Tibial nerve (tissue), 4 donors: Measurements from ENCODE around the gene MPV17. TPM values are rescaled to one million over a fixed set of nuclear protein-coding genes. Genes with fewer than 3 reads are reported as not detected.

Source experiments
- DNase-seq, 2 donors: peaks; one replicate each; pipeline ENCODE4 v3.0.0-alpha.2; 2019; ENCODE audit warnings: low spot score in 2 of 2
- H3K27ac ChIP-seq, 4 donors: fragments of 200-600 bp; sonication (generic) in 3 of 4; one replicate each; pipeline ENCODE4 v1.5.1; 2017 to 2019; ENCODE audit warnings: mild to moderate bottlenecking in 1 of 4
- H3K27me3 ChIP-seq, 2 donors: fragments of 200-600 bp; sonication (generic) in 1 of 2; one replicate each; pipeline versions ENCODE4 v1.5.1 to v1.6.0; 2017 to 2019
- H3K36me3 ChIP-seq, 3 donors: fragments of 200-600 bp; sonication (generic); one replicate each; pipeline ENCODE4 v1.5.1; 2018 to 2019
- H3K4me1 ChIP-seq, 4 donors: fragments of 200-600 bp; sonication (generic) in 3 of 4; one replicate each; pipeline ENCODE4 v1.5.1; 2017 to 2019
- H3K4me3 ChIP-seq, 4 donors: fragments of 200-600 bp; sonication (generic) in 3 of 4; one replicate each; pipeline ENCODE4 v1.5.1; 2017 to 2019; ENCODE audit warnings: mild to moderate bottlenecking in 1 of 4, moderate library complexity in 1 of 4
- H3K9me3 ChIP-seq, 4 donors: fragments of 200-600 bp; sonication (generic) in 3 of 4; one replicate each; pipeline ENCODE4 v1.5.1; 2017 to 2019
- EP300 ChIP-seq, 2 donors: sonication (generic); formaldehyde crosslinking; IDR thresholded peaks; one replicate each; pipeline ENCODE4 v1.6.1; 2017; ENCODE audit warnings: antibody characterized with exemption in 2 of 2, mild to moderate bottlenecking in 1 of 2
- POLR2A ChIP-seq, 2 donors: fragments of 450-650 bp; IDR thresholded peaks; one replicate each; pipeline ENCODE4 v1.6.1; 2017; ENCODE audit warnings: antibody characterized with exemption in 2 of 2, mild to moderate bottlenecking in 2 of 2, moderate library complexity in 2 of 2
- whole genome bisulfite sequencing, 2 donors: methylation state at CpG; one replicate each; pipeline ENCODE4 v1.1.5; 2018; 5-methylcytosine and 5-hydroxymethylcytosine counted together
- total RNA-seq, 4 donors: library from RNA; depleted of rRNA; stranded (reverse); fragments of >200 nt; gene quantifications; one replicate each; pipeline ENCODE4 v1.1.0, GENCODE V29; 2016
- TF ChIP-seq, protein P1 (sequence below), 5 experiments: fragments of 200-600 bp in 3 of 5; fragments of 450-650 bp in 2 of 5; sonication (generic) in 3 of 5; IDR thresholded peaks; one replicate each; pipeline ENCODE4 v1.5.1; 2016 to 2019; ENCODE audit warnings: antibody characterized with exemption in 5 of 5, mild to moderate bottlenecking in 3 of 5, moderate library complexity in 2 of 5

The MPV17 gene
- total RNA-seq, 4 donors from 2014 or later, result 68.4 to 105 (median 87.3) TPM

DNA sequence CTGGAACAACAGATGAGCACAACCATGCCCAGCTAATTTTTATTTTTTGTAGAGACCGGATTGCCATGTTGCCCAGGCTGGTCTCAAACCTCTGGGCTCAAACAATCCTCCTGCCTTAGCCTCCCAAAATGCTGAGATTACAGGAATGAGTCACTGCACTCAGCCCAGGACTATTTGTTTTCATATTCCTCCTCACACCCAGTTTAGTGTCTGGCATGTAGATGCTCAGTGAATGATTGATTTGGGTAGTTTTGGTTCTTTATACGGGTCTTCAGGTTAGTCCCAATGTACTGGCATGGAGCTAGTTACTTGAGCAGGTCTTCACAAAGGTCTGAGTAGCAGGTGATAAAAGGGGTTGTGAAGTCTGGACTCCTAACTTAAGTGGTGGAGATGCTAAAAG, 41.0 kb upstream of the MPV17 start:
- TF ChIP-seq EP300 (IDR thresholded peaks at IDR 0.05) (no peak), POLR2A (IDR thresholded peaks at IDR 0.05) (no peak)
- TF ChIP-seq, protein P1, sequence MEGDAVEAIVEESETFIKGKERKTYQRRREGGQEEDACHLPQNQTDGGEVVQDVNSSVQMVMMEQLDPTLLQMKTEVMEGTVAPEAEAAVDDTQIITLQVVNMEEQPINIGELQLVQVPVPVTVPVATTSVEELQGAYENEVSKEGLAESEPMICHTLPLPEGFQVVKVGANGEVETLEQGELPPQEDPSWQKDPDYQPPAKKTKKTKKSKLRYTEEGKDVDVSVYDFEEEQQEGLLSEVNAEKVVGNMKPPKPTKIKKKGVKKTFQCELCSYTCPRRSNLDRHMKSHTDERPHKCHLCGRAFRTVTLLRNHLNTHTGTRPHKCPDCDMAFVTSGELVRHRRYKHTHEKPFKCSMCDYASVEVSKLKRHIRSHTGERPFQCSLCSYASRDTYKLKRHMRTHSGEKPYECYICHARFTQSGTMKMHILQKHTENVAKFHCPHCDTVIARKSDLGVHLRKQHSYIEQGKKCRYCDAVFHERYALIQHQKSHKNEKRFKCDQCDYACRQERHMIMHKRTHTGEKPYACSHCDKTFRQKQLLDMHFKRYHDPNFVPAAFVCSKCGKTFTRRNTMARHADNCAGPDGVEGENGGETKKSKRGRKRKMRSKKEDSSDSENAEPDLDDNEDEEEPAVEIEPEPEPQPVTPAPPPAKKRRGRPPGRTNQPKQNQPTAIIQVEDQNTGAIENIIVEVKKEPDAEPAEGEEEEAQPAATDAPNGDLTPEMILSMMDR (IDR thresholded peaks at IDR 0.05), result no peak
- Histone ChIP-seq H3K9me3 (no peaks in the 10 kb centered on the region), H3K36me3 (peaks cover 0 to 60% (median 6%) of the 10 kb centered on the region in 3 donors), H3K27me3 (no peaks in the 10 kb centered on the region), H3K27ac (no peak overlapping the region), H3K4me1 (peaks cover 0 to 6% (median 3%) of the 10 kb centered on the region in 4 donors), H3K4me3 (no peak overlapping the region)
- 85 to 88% methylated on average over 2 of the region's 2 CpGs for WGBS, 2 donors
- no peak for DNase-seq

GRCh38 chr2:27362678-27363420, 40.0 kb upstream of the MPV17 start:
- WGBS, 2 donors, result 85 to 95% methylated on average over 4 of the region's 4 CpGs
- DNase-seq, result no peak
- TF ChIP-seq EP300 (IDR thresholded peaks at IDR 0.05), result no peak
- no peak for TF ChIP-seq POLR2A (IDR thresholded peaks at IDR 0.05)
- TF ChIP-seq, protein P1 (IDR thresholded peaks at IDR 0.05), result no peak
- no peak overlapping the region for H3K27ac ChIP-seq
- H3K36me3 ChIP-seq, result peaks cover 0 to 49% (median 6%) of the 10 kb centered on the region in 3 donors
- no peaks in the 10 kb centered on the region for H3K27me3 ChIP-seq
- no peak overlapping the region for H3K4me3 ChIP-seq
- peaks cover 0 to 8% (median 3%) of the 10 kb centered on the region in 4 donors for H3K4me1 ChIP-seq
- no peaks in the 10 kb centered on the region for H3K9me3 ChIP-seq

DNA sequence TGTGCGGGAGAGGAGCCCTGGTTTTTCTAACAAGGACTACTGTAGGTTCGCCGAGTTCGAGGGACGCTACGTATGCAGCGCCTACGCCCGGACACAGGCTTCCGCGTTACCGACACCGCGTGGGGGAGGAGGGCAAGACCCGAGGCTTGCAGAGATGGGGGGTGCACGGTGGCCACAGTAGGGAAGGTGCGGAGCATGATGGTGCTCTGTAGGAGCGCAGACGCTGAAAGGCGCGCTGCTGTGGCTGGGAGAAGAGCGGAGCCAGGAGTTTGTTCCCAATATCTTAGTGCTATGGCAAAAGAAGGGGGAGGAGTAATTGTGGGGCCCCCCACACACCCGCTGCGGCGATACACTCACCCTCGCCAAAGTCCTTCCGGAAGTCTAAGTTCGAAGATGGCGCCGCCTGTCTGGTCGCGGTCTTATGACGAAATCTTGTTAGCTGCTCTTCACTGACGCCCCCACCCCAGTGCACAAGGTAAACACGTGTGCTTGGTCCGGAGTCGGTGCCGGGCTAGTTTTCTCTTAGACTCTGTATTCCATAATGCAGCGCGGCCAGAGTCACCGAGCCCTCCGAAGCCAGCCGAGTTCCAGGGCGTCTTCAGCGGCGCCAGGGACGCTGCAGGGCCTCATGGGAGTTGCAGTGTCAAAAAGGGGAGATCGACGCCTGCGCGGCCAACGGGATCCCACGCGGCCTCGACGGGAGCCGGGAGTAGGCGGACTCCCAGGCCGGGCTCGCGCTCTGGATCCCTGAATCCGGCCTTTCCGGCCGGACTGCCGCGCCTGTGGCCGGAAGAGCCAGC, 33.7 kb upstream of the MPV17 start, which contains the start of gene GTF3C2:
Gene GTF3C2, minus strand, starts transcription at position 383 of the 800 bp plus-strand sequence. CDS start 13,210 bp downstream, outside the sequence.
- peaks cover 0 to 54% (median 18%) of the 10 kb centered on the region in 4 donors for H3K4me1 ChIP-seq
- DNase-seq, result peak; percentile 89 to 95
- peak in 1 of 2 donors; percentile 18 for TF ChIP-seq POLR2A (IDR thresholded peaks at IDR 0.05)
- TF ChIP-seq, protein P1 (IDR thresholded peaks at IDR 0.05), result peak in 3 of 5 experiments; percentile 6 to 66 (median 36)
- peak in 1 of 2 donors; percentile 91 for TF ChIP-seq EP300 (IDR thresholded peaks at IDR 0.05)
- no peaks in the 10 kb centered on the region for H3K36me3 ChIP-seq
- no peaks in the 10 kb centered on the region for H3K9me3 ChIP-seq
- WGBS, 2 donors, result 0 to 1% methylated on average over 48 to 61 of the region's 67 CpGs
- peak within 1 kb of the TSS; percentile 76 to 88 (median 82) for H3K4me3 ChIP-seq
- H3K27me3 ChIP-seq, result no peaks in the 10 kb centered on the region
- peak within 1 kb of the TSS; percentile 73 to 93 (median 88) for H3K27ac ChIP-seq

DNA sequence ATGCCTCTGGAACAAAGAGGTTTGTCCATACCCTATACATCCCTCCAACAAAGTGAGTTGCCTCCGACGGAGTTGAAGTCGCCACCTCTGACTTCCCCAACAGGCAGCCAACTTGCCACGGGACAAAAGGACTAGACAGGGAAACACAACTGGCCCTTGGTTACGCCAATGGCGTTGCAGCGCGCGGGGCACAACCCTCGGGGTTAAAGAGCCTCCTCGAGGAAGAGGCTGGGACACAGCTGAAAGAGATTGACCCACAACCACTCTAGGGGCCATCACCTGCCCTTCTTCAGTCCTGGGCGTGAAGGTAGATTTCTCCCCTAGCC, 33.1 kb upstream of the MPV17 start:
- 1 to 4% methylated on average over 6 to 9 of the region's 12 CpGs for WGBS, 2 donors
- Histone ChIP-seq H3K27me3 (no peaks in the 10 kb centered on the region), H3K9me3 (no peaks in the 10 kb centered on the region), H3K27ac (peak overlapping the region in 3 of 4 donors; percentile 84 to 93 (median 91)), H3K4me1 (peaks cover 0 to 54% (median 18%) of the 10 kb centered on the region in 4 donors), H3K36me3 (no peaks in the 10 kb centered on the region), H3K4me3 (peak overlapping the region; percentile 76 to 88 (median 82))
- DNase-seq, result no peak
- TF ChIP-seq EP300 (IDR thresholded peaks at IDR 0.05) (no peak), POLR2A (IDR thresholded peaks at IDR 0.05) (no peak)
- TF ChIP-seq, protein P1 (IDR thresholded peaks at IDR 0.05), result no peak

DNA sequence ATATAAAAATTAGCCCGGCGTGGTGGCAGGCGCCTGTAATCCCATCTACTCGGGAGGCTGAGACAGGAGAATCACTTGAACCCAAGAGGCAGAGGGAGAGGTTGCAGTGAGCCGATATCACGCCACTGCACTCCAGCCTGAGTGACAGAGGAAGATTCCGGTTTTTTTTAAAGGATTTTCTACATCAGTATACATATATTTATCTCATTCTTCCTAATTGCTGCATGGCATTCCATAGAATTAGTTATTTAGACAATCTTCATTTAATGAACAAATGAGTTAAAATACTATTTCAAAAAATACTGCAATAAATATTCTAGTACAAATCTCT, 31.7 kb upstream of the MPV17 start:
- TF ChIP-seq, protein P1 (IDR thresholded peaks at IDR 0.05), result no peak
- TF ChIP-seq EP300 (IDR thresholded peaks at IDR 0.05) (no peak), POLR2A (IDR thresholded peaks at IDR 0.05) (no peak)

More for the DNA sequence above, 31.7 kb upstream of the MPV17 start:
- Histone ChIP-seq H3K27me3 (no peaks in the 10 kb centered on the region), H3K36me3 (no peaks in the 10 kb centered on the region), H3K27ac (no peak overlapping the region), H3K4me3 (no peak overlapping the region), H3K4me1 (peaks cover 0 to 54% (median 18%) of the 10 kb centered on the region in 4 donors), H3K9me3 (no peaks in the 10 kb centered on the region)
- 90 to 94% methylated on average over 7 of the region's 7 CpGs for WGBS, 2 donors
- DNase-seq, result no peak
